GM18520 (cell line): Measurements from ENCODE around the gene KLF1.
"Not testable (repeated sequence)": the region's sequence is repeated elsewhere in the genome, so short reads cannot be mapped to it uniquely, and the experiment has no call there.

Source experiments
- ATAC-seq: cut with Tn5 transposase; IDR thresholded peaks from one replicate; pipeline ENCODE4 v1.9.1; 2021; ENCODE audit not compliant: unreplicated experiment

Gene KLF1

GRCh38 chr19:12891553-12892021 lies 4.6 kb upstream of the KLF1 start:
- no peak for ATAC-seq

- ATAC-seq, result peak; percentile 83
Measured at GRCh38 chr19:12890787-12891552, 4.0 kb upstream of the KLF1 start, which contains the start of gene GCDH. Gene GCDH (plus strand): TSS chr19:12891160. CDS start chr19:12891305, 145 bp downstream.

DNA sequence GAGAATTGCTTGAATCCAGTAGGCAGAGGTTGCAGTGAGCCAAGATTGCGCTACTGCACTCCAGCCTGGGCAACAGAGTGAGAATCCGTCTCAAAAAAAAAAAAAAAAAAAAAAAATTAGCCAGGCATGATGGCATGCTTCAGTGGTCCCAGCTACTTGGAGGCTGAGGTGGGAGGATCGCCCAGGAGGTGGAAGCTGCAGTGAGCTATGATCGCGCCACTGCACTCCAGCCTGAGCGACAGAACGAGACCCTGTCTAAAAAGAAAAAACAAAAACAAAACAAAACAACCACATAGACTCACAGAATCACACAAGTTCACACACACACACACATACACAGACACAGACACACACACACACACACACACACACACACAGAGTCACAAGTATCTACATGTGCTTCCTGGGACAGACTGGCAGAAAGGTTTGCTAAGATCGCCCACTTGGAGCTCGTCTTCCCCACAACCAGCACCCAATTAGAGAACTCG lies 3.3 kb upstream of the KLF1 start:
- not testable (repeated sequence) for ATAC-seq

GRCh38 chr19:12888006-12888603 lies 1.1 kb upstream of the KLF1 start:
- ATAC-seq, result no peak

GRCh38 chr19:12886651-12886968 lies 391 bp downstream of the KLF1 start:
- ATAC-seq, result no peak

DNA sequence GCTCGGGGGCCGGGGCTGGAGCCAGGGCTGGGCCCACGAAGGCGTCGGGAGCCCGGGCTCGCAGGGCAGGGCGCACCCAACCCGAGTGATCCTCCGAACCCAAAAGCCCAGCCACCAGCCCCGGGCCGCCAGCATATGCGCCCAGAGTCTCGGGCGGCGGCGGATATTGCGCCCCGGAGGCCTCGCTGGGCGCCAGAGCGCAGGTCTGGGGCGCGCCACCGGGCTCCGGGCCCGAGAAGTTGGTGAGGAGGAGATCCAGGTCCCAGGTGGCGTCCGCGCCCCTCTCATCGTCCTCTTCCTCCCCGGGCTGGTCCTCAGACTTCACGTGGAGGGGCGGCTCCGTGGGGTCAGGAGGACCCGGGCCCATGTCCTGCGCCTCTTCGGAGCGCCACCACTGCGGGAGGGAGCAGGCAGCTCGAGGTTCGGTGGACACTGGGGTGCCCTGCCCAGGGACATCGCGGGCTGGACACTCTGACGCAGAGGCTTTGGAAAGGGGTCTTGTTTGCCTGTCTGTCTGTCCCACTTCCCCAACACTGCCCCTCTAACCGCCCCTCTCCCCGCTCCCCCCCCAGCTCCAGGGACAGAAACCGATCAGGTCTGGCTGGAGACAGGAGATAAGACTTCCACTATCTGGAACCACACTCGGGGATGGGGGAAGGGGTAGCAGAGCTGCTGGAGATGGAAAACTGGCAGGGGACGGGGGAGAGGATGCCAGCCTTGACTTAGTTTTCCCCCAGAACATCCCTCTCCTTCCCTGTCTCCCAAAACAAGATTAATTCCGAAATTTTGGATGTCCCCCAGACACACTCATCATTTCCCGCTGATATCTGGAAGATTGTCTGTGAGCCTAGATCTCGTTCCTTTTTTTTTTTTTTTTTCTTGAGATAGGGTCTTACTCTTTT lies 1.0 kb downstream of the KLF1 start:
- no peak for ATAC-seq

- ATAC-seq, result no peak
Measured at GRCh38 chr19:12884926-12885748, 1.9 kb downstream of the KLF1 start.

DNA sequence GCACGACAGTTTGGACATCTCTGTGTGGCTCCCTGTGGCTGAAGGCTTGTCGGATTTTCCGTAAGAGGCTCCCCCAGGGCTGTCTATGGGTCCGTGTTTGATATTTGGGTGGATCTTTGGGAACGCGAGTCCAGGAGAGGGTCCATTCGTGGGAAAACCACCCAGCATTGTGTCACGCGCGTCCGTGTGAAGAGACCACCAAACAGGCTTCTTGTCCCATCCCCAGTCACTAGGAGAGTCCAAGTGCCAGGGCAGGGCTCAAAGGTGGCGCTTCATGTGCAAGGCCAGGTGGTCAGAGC lies 2.4 kb downstream of the KLF1 start:
- no peak for ATAC-seq

DNA sequence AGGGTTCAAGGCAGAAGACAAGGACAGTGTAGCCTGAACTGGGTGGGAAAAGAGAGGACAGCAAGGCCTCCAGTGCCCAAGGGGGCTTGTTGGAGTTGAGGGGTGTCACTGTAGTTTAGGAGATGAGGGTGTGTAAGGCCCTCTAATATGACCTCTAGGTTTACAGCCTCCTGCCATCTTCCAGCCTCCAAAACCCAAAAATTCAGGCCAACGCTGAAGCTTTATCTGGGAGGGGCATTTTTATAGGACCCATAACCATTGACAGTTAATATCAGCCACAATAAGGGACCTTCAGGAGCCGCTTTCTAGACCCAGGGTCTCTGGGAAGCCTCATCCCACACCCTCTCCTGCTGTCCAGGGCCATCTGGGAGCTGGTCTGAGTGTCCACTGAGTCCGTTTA lies 2.8 kb downstream of the KLF1 start:
- no peak for ATAC-seq

- no peak for ATAC-seq
Measured at GRCh38 chr19:12882589-12882988, 4.4 kb downstream of the KLF1 start.

DNA sequence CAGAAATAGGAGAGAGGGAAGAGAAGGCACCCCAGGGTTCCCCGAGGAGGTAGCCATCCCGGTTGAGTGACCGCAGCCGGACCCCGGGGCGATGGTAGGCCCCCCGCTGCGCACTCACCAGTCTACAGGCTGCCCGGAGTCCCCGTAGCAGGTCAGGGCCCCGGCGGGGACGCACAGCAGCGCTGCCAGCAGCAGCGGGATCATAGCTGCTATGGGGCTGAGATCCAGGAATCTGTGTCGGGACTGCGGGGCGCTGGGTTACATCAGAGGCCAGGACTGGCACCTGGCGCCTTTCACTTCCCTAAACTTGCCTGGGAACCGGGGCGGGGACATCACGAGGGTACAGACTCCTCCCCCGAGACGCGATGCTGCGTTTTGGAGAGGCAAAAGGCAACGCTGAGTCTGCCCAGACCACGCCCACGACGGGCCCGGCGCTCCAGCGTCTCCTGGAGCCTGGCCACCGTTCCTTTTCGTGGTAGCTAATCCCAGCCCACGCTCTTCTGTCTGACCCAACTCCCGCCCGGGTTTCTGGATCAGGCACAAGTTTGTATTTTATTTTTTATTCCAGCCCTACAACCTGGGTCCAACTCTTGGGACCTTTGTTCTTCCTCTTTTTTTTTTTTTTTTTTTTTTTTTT lies 5.7 kb downstream of the KLF1 start, which contains the start of gene DNASE2:
DNASE2 (minus strand) TSS at position 278 of the 637 bp plus-strand sequence; CDS start at position 204, 74 bp downstream.
- ATAC-seq, result peak; percentile 80

DNA sequence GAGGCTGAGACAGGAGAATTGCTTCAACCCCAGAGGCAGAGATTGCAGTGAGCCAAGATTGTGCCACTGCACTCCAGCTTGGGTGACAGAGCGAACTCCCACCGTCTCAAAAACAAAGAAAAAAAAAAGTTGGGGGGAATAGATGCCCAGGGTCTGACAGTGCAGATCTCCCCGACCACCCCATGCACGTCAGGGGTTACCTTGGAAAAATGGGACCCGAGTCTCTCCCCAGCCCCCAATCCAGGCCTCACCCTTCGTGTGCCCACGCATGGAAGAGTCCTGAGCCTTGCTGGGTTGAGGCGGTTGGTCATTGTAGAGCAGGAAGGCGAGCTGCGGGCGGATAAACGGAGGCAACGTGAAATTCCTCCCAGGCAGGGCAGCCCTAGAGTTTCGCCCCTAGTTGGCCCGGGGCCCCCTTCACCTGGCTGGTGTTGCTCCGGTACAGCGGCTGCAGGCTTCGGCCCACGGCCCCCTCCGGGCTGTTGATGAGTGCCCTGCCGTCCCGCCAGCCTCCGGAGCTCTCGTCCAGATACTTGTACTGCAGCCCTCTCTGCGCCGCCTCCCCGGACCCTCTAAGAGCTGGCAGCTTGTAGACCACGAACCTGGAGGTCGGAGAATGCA lies 6.3 kb downstream of the KLF1 start:
- ATAC-seq, result no peak

DNA sequence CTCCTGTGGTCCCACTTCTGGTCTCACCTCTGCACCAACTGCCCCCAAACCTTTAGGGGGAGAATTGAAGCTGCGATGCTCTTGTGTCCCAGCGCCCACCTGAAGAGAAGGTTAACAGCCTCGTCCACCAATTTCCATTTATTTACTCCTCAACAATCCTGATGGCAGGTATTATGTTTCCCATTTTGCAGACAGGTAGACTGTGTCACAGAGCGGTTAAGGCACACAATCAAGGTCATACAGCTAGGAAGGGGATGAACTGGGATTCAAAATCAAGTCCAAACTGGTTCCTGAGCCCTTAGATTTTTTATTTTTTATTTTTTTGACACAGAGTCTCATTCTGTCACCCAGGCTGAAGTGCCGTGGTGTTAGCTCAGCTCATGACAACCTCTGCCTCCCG lies 11.9 kb downstream of the KLF1 start:
- ATAC-seq, result no peak

DNA sequence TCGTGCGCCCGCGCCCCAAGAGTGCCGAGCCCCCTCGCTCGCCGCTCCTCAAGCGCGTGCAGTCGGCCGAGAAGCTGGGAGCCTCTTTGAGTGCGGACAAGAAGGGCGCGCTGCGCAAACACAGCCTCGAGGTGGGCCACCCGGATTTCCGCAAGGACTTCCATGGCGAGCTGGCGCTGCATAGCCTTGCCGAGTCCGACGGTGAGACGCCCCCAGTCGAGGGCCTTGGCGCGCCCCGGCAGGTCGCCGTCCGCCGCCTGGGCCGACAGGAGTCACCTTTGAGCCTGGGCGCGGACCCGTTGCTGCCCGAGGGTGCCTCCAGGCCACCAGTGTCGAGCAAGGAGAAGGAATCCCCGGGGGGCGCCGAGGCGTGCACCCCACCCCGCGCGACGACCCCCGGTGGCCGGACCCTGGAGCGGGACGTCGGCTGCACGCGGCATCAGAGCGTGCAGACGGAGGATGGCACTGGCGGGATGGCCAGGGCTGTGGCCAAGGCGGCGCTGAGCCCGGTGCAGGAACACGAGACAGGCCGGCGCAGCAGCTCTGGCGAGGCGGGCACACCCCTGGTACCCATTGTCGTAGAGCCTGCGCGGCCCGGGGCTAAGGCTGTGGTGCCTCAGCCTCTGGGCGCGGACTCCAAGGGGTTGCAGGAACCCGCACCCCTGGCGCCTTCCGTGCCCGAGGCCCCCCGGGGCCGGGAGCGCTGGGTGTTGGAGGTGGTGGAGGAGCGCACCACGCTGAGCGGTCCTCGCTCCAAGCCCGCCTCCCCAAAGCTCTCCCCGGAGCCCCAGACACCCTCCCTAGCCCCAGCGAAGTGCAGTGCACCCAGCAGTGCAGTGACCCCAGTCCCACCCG lies 12.9 kb downstream of the KLF1 start:
- ATAC-seq, result no peak

DNA sequence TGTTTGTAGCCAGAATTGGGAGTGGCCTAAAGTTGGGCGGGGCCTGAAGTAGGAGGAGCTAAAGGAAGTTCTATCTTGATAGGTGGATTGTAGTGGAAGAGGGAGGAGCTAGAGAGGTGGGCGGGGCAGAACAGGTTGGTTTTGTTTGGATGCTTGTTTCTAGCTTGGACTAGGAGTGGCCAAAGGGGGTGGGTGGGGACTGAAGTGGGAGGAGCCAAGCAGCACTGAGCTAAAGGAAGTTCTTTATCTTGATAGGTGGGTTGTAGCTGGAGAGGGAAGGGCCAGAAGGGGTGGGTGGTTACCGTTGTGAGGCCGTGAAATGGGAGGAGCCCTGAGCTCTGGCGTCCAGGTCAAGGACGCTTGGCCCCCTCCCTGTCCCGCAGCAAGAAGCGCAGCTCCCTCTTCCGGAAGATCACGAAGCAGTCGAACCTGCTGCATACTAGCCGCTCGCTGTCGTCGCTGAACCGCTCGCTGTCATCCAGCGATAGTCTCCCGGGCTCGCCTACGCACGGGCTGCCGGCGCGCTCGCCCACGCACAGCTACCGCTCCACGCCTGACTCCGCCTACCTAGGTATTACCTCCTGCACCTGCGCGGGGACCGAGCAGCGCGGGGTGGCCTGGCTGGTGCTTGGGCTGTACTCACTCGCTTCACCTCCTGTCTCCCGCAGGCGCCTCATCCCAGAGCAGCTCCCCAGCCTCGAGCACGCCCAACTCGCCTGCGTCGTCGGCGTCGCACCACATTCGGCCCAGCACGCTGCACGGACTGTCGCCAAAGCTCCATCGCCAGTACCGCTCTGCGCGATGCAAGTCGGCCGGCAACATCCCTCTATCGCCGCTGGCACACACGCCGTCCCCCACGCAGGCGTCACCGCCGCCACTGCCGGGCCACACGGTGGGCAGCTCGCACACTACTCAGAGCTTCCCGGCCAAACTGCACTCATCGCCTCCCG lies 13.8 kb downstream of the KLF1 start:
- ATAC-seq, result no peak

DNA sequence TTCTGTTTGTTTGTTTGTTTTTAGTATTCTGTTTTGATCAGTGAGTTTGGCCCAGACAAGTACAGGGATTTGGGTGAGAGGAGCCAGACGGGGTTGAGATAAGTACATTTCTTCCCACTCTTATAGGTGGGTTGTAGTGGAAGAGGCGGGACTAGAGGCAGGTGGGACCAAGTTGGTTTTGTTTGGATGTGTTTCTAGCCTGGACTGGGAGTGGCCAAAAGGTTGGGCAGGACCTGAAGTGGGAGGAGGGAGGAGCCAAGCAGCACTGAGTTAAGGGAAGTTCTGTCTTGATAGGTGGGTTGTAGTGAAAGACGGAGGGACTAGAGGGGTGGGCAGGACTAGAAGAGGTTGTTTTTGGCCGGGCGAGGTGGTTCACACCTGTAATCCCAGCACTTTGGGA lies 14.7 kb downstream of the KLF1 start:
- no peak for ATAC-seq

DNA sequence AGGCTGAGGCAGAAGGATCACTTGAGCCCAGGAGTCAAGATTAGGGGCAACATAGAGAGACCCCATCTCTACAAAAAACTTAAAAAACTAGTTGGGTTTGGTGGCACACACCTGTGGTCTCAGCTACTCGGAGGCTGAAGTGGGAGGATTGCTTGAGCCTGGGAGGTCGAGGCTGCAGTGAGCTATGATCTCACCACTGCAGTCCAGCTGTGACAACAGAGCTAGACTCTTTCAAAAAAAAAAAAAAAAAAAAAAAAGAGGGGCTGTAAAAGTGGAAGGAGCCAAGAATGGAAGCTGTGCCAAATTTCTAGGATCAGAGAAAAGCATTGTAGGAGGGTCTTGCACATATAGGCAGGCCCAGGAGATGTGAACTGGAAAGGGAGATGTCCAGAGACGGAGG lies 15.3 kb downstream of the KLF1 start:
- ATAC-seq, result no peak
